HG03342 (cell line): Measurements from ENCODE around the gene PTCHD4.
"Not testable (repeated sequence)": the region's sequence is repeated elsewhere in the genome, so short reads cannot be mapped to it uniquely, and the experiment has no call there.

Experiments
- ATAC-seq: cut with Tn5 transposase; IDR thresholded peaks from one replicate; pipeline ENCODE4 v1.9.1; 2021; ENCODE audit warnings: mild to moderate bottlenecking, moderate library complexity; ENCODE audit not compliant: unreplicated experiment

Gene PTCHD4

DNA sequence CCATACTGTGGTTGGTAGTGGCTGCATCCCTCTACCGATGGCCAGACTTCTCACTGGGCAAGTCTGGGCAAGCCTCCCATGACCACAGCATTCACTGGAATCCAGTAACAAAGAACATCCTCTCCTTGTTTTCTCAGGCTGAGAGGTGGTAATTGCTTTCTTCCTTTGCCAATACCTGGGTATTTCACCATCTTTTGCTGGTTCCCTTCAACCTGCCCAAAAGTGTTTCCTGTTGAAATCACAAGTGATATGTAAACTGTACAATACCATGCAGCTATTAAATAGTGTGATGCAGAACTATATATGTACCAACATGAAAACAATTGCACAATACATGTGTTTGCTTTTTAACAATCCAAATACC, at the start of gene PTCHD4:
Gene PTCHD4, minus strand, starts transcription at position 55 of the 364 bp plus-strand sequence. CDS start 42,240 bp downstream, outside the sequence.
- ATAC-seq = no peak

DNA sequence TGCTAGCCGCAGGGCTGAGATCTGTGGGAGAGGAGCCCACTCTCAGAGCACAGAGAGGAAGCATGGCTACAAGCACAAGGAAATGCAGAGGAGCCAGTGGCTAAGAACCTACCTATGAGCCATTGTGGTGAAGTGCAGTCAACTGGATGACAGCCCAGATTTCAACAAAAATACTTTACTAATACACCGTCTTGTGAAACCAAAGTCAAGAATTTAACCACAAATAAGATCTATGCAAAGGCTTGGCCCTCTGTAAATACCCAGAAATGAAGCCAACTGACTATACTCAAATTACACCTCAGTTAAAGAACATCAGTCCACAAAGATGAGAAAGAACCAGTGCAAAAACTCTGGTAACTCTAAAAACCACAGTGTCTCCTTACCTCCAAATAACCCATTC, 40.1 kb upstream of the PTCHD4 start:
- ATAC-seq = no peak

- ATAC-seq = no peak
Measured at GRCh38 chr6:48150701-48151100, 39.7 kb upstream of the PTCHD4 start.

DNA sequence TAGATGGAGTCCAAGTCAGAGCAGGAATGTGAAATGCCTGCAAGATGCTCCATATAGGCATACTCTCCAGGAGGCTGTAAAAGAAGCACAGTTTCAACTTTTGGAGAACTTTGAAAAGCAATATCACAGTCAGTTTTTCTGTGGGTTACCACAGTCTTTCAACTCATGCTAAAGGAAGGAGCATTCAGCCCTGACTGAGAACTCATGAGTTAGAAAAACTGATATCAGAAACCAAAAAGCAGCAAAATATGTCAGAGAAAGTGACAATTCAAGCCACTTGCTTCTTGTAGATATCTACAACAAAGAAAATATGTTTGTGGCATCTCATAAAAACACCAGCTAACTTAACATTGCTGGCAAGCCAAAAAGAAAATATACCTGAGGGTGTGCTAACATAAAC, 36.1 kb upstream of the PTCHD4 start:
- ATAC-seq = no peak

DNA sequence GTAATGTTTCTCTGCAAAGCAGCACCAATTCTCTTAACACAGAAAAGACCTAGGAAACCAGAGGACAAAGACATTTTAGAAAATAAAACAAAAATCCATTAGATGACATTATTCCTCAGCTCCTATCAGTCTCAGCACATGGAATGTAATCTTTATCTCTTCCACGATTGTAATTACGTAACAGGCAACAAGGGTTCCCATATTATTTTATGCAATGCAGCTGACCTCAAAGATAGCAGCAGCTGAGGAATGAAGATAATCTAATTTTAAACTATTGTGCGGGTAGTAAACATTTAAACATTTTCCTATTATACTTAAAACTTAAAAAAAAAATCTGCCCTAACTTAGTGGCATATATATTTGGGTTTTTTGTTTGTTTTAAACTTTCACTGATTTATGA, 33.0 kb upstream of the PTCHD4 start:
- no peak for ATAC-seq

GRCh38 chr6:48141975-48142374, 31.0 kb upstream of the PTCHD4 start:
- no peak for ATAC-seq

GRCh38 chr6:48139818-48140614, 29.0 kb upstream of the PTCHD4 start:
- no peak for ATAC-seq

DNA sequence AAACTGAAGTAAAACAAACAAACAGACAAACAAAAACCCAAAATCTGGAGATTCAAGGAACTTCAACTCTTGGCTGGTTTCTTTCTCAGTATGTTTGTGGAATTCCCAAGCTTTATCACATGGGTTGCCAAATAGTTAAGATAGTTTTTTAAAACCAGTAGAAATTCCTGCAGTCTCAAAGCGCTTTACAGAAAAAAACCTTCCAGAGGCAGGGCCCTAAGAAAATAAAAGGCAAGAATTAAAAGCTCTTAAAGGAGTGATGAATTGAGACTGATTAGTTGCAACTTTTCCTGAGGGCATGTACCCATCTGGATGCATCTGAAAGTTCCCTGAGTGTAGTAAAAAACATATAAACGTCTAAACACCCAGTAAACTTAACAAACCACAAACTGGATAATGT, 25.9 kb upstream of the PTCHD4 start:
- ATAC-seq = no peak

DNA sequence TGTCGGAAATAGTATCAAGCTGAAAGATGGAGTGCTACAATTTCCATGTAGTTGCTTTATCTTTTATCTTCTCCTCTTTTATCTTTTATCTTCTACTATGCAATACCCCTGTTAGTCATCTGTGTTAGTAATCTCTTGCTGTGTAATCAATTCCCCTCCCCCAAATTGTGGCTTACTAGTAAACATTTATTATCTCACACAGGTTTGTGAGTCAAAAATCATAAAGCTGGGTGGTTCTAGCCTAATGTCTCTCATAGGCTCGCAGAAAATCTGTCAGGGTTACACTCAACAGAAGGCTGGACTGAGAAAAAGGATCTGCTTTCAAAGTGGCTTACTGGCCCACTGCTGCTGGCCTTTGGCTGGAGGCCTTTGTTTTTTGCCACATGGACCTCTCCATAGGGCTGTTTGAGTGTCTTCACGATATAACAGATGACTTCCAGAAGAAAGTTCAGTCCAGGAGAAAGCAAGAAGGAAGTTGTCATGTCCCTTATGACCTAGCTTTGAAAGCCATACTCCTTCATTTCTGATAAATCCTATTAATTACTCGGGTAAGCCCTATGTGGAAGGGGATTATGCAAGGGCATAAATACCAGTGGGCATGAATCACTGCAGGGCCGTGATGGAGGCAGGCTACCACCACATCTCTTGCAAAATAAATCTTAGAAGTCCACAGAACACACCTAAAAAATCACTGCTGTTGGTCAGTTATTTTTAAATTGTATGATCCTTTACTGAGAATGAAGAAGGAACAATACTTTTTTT, 24.5 kb upstream of the PTCHD4 start:
- ATAC-seq = no peak

DNA sequence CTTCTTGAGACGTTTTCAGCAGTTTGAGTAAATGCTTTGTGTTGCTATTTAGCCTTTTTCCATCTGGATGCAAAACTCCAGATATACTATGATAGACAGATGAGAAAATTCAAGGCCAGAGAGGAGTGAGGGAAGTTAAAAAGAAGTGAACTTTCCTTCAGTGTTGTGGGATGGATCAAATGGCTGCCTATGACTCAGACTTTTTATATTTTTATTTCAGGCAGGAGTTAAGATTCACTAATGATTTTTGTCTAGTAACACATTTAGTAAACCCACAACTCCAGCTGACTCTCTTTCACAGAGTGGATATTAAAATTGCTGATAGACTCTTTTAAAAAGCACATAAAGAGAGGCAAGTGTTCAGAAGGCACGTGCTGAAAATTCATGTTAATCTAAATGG, 23.2 kb upstream of the PTCHD4 start:
- ATAC-seq = no peak

DNA sequence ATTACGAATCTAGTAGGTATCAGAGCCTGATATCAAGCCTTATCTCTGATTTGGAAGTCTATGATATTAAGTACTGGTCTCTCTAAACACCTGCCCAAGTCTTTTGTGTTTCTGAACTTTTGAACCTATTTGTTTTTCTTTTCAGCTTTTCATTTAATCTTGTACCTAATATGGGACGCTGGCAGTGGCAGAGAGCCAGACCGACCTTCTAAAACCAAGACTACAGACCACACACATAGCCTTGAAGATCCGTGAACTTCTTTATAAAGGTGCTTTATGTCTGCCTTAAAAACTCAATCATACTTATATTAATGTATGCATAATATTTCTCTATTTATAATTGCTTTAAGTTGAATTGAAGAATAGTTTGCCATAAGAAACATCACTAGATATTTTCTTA, 12.6 kb upstream of the PTCHD4 start:
- no peak for ATAC-seq

GRCh38 chr6:48121983-48122749, 11.2 kb upstream of the PTCHD4 start:
- not testable (repeated sequence) for ATAC-seq

- ATAC-seq = no peak
Measured at GRCh38 chr6:48116699-48117645, 6.0 kb upstream of the PTCHD4 start.

DNA sequence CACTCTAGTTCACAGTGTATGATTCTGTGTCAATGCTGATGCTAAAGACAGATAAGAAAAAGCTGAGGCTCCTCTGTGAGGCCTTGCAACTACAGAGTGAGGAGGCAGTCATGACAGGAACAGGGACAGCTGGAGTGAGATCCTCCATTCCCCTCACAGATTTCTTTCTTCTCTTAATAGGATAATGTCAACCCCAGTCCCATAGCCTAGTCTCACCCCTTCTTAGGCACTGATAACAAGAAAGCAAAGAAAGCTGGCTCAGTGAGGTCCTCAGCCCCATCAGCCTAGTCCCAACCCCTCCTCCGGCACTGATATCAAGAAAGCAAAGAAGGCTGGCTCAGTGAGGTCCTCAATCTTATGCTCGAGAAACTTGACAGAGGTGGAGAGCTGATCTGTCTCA, 2.1 kb upstream of the PTCHD4 start:
- no peak for ATAC-seq

DNA sequence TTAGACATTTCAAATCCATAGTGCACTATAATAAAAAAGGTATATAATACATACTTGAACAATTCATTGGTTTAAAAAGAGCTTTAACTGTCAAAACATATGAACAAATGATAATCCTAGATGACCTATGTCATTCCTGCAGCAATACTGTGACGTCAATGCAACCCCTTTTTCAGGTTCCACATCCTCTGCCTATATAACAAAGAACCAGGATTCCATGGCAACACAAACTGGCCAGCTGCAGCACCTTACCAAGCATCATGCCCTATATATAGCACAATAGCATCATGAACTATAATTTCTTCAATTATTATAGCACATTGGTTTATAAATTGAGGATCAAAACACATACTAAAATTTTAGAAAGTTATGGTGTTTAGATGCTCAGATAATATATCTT, 578 bp upstream of the PTCHD4 start:
- ATAC-seq = no peak

DNA sequence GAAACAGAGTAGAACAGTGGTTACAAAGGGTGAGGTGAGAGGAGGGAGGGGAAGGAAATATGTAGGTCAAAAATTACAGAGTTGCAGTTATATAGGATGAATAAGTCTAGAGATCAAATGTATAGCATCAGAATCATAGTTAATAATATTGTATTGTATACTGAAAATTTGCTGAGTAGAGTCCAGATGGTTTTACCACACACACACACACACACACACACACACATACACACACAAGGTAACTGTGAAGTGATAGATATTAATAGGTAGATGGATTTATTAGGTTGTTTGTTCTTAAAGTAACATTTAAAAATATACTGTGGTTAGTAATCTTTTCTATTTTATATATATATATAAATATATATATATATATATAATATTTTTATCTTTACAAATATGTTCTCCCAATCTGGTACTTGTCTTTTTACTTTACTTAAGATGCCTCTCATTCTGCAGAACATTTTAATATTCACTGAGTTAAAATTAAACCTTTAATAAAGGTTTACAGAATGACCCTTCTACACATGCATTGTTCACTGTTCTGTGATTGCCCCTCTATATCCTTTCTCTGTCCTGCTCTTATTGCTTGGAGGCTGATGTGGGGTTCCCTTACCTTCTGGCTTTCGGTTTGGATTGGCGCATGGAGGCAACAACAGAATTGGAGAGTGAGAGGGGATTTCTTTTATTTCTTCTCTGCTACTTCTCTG, 408 bp downstream of the PTCHD4 start:
- no peak for ATAC-seq

- no peak for ATAC-seq
Measured at GRCh38 chr6:48109944-48110343, 1.1 kb downstream of the PTCHD4 start.

DNA sequence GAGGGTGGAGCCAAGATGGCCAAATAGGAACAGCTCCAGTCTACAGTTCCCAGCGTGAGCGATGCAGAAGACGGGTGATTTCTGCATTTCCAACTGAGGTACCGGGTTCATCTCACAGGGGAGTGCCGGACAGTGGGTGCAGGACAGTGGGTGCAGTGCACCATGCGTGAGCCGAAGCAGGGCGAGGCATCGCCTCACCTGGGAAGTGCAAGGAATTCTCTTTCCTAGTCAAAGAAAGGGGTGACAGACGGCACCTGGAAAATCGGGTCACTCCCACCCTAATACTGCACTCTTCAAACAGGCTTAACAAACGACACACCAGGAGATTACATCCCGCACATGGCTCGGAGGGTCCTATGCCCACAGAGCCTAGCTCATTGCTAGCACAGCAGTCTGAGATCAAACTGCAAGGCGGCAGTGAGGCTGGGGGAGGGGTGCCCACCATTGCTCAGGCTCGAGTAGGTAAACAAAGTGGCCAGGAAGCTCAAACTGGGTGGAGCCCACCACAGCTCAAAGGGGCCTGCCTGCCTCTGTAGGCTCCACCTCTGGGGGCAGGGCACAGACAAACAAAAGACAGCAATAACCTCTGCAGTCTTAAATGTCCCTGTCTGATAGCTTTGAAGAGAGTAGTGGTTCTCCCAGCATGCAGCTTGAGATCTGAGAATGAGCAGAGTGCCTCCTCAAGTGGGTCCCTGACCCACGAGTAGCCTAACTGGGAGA, 8.4 kb downstream of the PTCHD4 start:
- ATAC-seq = not testable (repeated sequence)

- peak; percentile 80 for ATAC-seq
Measured at GRCh38 chr6:48101290-48101689, 9.7 kb downstream of the PTCHD4 start.
